ENCODE data around the gene STX18. TPM values are rescaled to one million over a fixed set of nuclear protein-coding genes. Genes with fewer than 3 reads are reported as not detected.

STX18 gene
- total RNA-seq, 1 experiment from 2014 or later: 18.5 TPM

DNA sequence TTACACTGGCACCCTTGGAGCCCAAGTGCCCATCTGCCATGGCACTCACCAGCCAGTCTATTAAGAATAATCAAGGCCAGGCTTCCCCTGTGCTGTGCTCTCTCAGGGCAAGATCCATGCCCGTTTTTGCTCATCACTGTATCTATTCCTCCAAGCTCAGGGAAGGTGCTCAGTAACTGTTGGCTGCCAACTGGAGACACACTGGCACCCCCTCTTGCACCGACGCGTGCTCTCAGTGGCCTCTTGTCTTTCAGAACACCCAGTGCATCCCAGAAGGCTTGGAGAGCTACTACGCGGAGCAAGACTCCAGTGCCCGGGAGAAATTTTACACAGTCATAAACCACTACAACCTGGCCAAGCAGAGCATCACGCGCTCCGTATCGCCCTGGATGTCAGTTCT lies 124.9 kb downstream of the STX18 start (continued):
- no peak for TF ChIP-seq ZFX (IDR thresholded peaks at IDR 0.05)

- Histone ChIP-seq H3K9me2 (ENCODE audit: insufficient read depth) (no peaks in the 10 kb centered on the region), H3K36me3 (ENCODE audit: control insufficient read depth in 1 of 2, insufficient read depth in 2 of 2, low read length in 2 of 2) (peaks cover 6 to 8% of the 10 kb centered on the region in 2 experiments; a peak in 1 of 4 replicates), H3K27ac (ENCODE audit: low read depth, low read length) (no peak overlapping the region), H2AFZ (ENCODE audit: low read depth, low read length, poor library complexity, severe bottlenecking) (no peak overlapping the region), H3K4me2 (ENCODE audit: low read length) (no peak overlapping the region), H4K20me1 (ENCODE audit: insufficient read depth) (no peaks in the 10 kb centered on the region), H3K4me3 (replicated peaks in 1 of 2; ENCODE audit: low read depth in 1 of 2, low read length in 2 of 2) (no peak overlapping the region), H3K9me3 (ENCODE audit: control insufficient read depth in 1 of 2, insufficient read depth in 1 of 2, low read depth in 1 of 2, low read length in 2 of 2) (no peaks in the 10 kb centered on the region), H3K4me1 (ENCODE audit: control insufficient read depth in 1 of 2, insufficient read depth in 2 of 2, low read length in 2 of 2) (no peaks in the 10 kb centered on the region), H3K9ac (ENCODE audit: low read length) (no peak overlapping the region), H3K79me2 (ENCODE audit: insufficient read depth, low read length) (no peaks in the 10 kb centered on the region), H3K27me3 (ENCODE audit: insufficient read depth, low read length) (no peaks in the 10 kb centered on the region)
- DNase-seq (ENCODE audit: low read depth, low spot score) (no peak), ATAC-seq (no peak)
- intact Hi-C loops (cut with micrococcal nuclease): no loop called here
- BruUV-seq (replicated peaks): no TSS peak
- RAD21 ChIA-PET (ENCODE audit: low non-redundant PET in 1 of 2, low total read pairs in 2 of 2, uncharacterized antibody in 2 of 2, unreplicated experiment in 2 of 2): no interaction called here
- no peak for TF ChIP-seq CTCF (IDR thresholded peaks at IDR 0.05 in 2 of 3, conservative IDR thresholded peaks at IDR 0.05 in 1 of 3; ENCODE audit: borderline replicate concordance in 1 of 3, insufficient read depth in 1 of 3, low read depth in 2 of 3, low read length in 2 of 3)
- no peak for TF ChIP-seq ZNF274 (IDR thresholded peaks at IDR 0.05; ENCODE audit: low read depth, low read length)
- TF ChIP-seq FOSL1 (IDR thresholded peaks at IDR 0.05; ENCODE audit: low read depth): no peak
- TF ChIP-seq EZH2 (IDR thresholded peaks at IDR 0.05): no peak
- no peak for TF ChIP-seq REST (IDR thresholded peaks at IDR 0.05; ENCODE audit: low read depth)
- TF ChIP-seq CEBPB (IDR thresholded peaks at IDR 0.05; ENCODE audit: low read depth): no peak
- no peak for TF ChIP-seq SRF (IDR thresholded peaks at IDR 0.05; ENCODE audit: low read depth)
- TF ChIP-seq SP1 (IDR thresholded peaks at IDR 0.05; ENCODE audit: low read depth): no peak
- no peak for TF ChIP-seq JUND (IDR thresholded peaks at IDR 0.05)
- TF ChIP-seq POLR2AphosphoS5 (IDR thresholded peaks at IDR 0.05; ENCODE audit: low read depth, low read length): no peak
- no peak for TF ChIP-seq YY1 (IDR thresholded peaks at IDR 0.05; ENCODE audit: extremely low read depth, insufficient replicate concordance, low read depth, low read length)
- TF ChIP-seq EGR1 (IDR thresholded peaks at IDR 0.05; ENCODE audit: low read depth): no peak
- no peak for TF ChIP-seq SIN3A (IDR thresholded peaks at IDR 0.05; ENCODE audit: low read depth)
- TF ChIP-seq, protein P1, sequence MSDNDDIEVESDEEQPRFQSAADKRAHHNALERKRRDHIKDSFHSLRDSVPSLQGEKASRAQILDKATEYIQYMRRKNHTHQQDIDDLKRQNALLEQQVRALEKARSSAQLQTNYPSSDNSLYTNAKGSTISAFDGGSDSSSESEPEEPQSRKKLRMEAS (IDR thresholded peaks at IDR 0.05): no peak
- CTCF ChIA-PET: no interaction called here
- POLR2A ChIA-PET: no interaction called here
These were observed 125.7 kb downstream of the STX18 start for GRCh38 chr4:4415806-4416805.
